ENCODE data around the gene FAXDC2.

DNA sequence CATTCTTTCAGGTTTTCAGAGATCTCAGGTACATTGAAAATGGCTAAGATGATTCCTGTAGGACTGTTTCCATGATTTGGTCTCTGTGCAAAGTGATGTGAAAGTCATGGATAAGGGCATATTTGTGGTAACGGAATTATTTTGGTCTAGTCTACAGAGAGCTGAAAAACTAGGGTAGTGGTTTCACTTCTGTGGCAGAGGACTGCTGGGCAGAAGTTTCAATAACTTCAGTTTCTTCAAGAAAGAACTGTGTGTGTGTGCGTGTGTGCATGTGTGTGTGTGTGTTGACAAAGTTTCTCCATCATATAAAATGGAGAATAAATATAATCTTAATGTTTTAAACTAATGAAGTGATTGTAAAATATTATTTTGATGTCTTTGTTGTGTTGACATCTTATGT is 12.4 kb upstream of the FAXDC2 start:
- no peak for TF ChIP-seq SUZ12 (IDR thresholded peaks at IDR 0.05; ENCODE audit: low read depth, low read length)
- TF ChIP-seq, protein P1, sequence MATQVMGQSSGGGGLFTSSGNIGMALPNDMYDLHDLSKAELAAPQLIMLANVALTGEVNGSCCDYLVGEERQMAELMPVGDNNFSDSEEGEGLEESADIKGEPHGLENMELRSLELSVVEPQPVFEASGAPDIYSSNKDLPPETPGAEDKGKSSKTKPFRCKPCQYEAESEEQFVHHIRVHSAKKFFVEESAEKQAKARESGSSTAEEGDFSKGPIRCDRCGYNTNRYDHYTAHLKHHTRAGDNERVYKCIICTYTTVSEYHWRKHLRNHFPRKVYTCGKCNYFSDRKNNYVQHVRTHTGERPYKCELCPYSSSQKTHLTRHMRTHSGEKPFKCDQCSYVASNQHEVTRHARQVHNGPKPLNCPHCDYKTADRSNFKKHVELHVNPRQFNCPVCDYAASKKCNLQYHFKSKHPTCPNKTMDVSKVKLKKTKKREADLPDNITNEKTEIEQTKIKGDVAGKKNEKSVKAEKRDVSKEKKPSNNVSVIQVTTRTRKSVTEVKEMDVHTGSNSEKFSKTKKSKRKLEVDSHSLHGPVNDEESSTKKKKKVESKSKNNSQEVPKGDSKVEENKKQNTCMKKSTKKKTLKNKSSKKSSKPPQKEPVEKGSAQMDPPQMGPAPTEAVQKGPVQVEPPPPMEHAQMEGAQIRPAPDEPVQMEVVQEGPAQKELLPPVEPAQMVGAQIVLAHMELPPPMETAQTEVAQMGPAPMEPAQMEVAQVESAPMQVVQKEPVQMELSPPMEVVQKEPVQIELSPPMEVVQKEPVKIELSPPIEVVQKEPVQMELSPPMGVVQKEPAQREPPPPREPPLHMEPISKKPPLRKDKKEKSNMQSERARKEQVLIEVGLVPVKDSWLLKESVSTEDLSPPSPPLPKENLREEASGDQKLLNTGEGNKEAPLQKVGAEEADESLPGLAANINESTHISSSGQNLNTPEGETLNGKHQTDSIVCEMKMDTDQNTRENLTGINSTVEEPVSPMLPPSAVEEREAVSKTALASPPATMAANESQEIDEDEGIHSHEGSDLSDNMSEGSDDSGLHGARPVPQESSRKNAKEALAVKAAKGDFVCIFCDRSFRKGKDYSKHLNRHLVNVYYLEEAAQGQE (IDR thresholded peaks at IDR 0.05; ENCODE audit: borderline replicate concordance in 1 of 2, low read depth in 1 of 2, low read length in 2 of 2) = no peak
- TF ChIP-seq ZNF263 (CRISPR knock-in tag; IDR thresholded peaks at IDR 0.05) = no peak
- no peak for TF ChIP-seq EZH2 (conservative IDR thresholded peaks at IDR 0.05; ENCODE audit: low read depth, low read length)
- TF ChIP-seq, protein P2, sequence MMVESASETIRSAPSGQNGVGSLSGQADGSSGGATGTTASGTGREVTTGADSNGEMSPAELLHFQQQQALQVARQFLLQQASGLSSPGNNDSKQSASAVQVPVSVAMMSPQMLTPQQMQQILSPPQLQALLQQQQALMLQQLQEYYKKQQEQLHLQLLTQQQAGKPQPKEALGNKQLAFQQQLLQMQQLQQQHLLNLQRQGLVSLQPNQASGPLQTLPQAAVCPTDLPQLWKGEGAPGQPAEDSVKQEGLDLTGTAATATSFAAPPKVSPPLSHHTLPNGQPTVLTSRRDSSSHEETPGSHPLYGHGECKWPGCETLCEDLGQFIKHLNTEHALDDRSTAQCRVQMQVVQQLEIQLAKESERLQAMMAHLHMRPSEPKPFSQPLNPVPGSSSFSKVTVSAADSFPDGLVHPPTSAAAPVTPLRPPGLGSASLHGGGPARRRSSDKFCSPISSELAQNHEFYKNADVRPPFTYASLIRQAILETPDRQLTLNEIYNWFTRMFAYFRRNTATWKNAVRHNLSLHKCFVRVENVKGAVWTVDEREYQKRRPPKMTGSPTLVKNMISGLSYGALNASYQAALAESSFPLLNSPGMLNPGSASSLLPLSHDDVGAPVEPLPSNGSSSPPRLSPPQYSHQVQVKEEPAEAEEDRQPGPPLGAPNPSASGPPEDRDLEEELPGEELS (CRISPR knock-in tag; IDR thresholded peaks at IDR 0.05) = no peak
- TF ChIP-seq RAD21 (CRISPR knock-in tag; IDR thresholded peaks at IDR 0.05) = no peak
- TF ChIP-seq, protein P3, sequence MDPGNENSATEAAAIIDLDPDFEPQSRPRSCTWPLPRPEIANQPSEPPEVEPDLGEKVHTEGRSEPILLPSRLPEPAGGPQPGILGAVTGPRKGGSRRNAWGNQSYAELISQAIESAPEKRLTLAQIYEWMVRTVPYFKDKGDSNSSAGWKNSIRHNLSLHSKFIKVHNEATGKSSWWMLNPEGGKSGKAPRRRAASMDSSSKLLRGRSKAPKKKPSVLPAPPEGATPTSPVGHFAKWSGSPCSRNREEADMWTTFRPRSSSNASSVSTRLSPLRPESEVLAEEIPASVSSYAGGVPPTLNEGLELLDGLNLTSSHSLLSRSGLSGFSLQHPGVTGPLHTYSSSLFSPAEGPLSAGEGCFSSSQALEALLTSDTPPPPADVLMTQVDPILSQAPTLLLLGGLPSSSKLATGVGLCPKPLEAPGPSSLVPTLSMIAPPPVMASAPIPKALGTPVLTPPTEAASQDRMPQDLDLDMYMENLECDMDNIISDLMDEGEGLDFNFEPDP (CRISPR knock-in tag; conservative IDR thresholded peaks at IDR 0.05) = no peak
- no peak for TF ChIP-seq ZNF335 (CRISPR knock-in tag; IDR thresholded peaks at IDR 0.05)

All from HepG2 (cell line).